ENCODE data around the gene NRBP1.
A peak's percentile ranks its signal among the peaks of the same experiment; 100 is the strongest.

Gene NRBP1

DNA sequence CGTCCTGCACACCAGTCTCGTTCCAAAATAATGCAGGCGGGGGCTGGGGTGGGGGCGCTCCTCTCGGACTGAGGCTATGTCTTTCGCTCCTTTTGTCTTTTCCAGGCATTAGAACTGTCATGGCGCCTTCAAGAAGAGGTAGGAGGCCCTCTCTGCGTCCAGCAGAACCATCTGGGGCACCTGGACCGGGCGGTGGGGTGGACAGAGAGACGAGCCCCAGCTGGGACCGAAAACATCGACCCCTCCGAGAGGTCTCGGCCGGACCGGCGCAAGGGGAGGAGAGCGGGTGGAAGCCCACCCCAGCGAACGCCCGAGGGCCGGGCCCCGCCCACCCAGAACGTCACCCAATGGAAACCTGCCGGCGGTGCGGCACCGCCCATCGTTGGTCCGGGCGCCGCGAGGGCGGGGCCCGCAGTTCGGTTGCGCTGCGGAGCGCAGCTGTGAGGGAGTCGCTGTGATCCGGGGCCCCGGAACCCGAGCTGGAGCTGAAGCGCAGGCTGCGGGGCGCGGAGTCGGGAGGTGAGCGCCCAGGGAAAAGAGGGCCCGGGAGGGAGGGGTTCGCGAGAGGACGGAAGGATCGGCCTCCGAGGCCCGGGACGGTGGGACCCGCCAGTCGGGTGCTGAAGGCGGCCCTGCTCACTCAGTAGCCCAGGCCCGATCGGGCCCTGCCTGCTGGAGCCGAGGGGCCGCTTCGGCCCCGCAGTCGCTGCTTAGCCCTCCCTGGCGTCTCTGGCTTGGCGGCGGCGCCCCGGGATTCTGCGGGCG, at the start of gene NRBP1:
Gene NRBP1 (plus strand): TSS at position 419 of the 765 bp plus-strand sequence. CDS start 4,643 bp downstream, outside the sequence.
- peak; percentile 81 for DNase-seq

DNA sequence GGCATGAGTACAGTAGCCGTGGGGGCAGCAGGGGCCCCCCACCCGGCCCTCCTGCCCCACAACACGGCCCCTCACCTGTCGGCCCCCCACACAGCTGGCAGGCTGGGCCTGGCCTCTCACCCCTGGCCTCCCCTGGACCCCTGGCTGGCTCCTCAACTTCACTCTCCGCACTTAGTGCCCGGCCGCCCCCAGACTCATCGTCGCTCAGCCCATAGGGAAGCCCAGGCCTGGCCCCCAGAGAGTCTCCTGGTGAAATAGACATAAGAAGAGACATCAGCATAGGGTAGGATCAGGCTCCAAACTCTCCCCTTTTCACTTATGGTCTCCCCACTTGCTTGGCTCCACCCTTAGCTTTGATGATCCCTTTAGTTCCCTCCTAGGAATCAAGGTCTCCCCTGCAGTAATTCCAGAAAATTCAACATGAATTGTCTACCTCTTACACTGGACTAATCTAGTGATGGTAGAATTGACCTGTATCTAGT, 49.6 kb upstream of the NRBP1 start:
- no peak for DNase-seq

DNA sequence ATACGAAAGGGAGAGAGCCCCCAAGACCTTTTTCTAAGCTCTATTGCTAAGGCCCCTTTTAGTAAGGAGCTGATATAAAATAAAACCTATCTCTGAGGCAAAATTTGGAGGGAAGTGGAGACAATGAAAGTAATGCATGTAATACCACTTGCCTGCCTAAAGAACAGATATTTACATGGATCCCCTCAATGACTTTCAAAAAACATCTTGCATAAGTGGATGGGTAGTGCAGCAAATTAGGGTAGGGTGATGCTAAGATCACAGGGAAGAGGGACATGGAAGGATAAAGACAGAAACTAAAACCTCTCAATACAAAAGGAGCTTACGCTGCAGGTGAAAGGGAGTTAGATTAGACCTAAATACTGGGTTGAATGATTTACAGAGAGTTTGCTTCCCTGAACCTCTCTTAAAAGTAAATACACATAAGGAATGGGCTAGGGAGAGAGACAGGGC, 49.0 kb upstream of the NRBP1 start:
- no peak for DNase-seq

DNA sequence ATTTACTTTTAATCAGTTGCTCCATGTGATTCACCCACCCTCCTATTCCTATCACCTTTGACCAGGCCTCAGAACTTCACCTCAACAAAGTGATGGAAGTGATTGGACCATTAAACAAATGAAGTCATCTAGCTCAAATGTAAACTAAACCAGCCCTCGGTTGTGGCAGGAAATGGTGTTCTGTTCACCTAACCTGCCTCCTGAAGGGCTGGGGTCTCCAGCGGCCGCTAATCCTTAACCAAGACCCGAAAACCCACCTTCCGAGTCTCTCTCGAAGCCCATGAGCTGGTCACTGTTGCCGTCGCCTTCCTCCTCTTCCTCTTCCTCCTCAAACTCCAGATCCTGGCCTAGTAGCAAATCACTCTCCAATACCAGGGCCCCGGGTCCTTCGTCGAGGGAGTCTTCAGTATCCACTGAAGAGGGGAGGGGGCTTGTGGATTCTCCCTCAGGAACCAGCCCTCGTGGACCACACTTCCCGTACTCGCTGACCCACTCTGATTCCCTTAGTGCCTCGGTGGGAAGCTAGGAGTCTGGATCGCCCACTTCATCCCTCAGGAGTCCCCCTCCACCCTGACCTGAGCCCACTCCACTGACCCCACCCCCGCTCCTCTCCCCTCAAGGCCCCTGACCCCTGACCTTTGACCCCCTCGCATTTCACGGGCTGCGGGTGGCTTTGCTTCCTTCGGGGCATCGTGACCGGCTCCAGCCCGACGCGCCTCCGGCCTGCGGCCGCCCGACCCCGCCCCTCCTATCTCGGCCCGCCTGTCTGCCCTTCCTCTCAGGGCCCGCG, 48.4 kb upstream of the NRBP1 start:
- DNase-seq = no peak

DNA sequence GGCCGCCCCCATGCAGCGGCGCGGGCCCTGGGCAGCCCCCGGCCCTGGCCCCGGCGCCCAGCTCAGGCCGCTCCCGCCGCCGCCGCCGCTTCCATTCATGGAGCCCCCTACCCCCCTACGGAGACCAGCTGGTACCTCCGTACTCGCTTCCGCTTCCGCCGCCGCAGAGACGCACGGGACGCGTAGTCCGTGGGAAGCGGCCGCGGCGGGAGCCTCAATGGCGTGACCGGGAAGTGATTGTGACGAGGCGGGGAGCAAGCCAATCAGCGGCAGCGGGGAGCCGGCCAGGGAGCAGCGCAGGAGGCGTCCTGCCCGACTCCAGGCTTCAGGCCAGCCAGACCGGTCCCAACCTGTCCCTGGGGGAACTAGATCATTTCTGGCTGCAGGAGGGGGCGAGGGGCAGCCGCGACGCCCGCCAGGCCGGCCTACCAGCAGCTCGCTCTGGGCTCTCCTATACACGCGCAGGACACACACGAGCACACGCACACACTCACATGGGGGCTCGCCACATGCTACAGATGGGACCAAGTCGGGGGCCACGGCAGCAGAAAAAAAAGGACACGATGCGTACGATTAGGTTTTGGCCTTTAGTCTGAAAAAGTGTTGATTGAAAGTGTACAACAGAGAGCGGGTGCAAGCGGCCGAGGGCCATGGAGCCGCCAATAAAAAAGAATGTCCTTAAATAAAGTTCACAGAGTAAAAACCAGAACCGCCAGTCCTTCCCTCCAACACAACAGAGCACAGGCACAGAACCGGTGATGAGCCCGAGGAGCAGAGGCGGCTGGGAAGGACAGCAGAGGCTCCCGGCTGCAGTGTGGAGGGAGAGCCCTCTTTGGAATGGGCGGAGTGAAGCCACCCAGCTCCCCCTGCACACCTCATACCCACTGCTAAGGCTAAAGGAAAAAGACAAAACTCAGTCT, 47.5 kb upstream of the NRBP1 start, which contains the start of gene ZNF513:
Gene ZNF513 (minus strand): TSS at position 109 of the 920 bp plus-strand sequence. CDS start 208 bp downstream, outside the sequence.
- DNase-seq = peak; percentile 89

DNA sequence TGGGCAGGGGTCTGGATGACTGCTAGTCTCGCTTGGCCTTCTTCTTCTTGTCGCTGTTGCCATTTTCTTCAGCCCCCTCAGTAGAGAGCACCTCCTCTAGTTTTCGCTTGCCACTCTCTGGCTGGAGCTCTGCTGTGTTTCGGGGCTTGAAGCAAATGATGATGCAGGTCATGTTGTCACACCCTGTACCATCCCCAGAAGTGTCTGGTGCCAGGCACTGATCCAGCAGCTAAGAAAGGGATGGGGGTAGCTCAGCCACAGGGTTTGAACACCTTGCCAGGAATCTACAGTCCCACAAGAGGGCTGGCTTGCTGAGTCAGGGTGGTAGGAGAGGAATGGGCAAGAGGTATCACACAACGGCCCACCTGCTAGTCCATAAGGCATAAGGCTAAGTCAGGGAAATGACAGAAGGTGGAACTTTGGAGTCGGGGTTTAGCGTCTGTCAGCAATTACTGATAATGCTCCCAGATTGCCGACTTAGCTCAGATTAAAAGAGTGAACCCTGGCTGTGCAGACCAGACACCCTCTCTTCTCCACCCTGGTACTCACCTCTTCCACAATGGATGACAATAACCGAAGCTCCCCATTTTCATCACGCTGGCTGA, 46.8 kb upstream of the NRBP1 start:
- DNase-seq = no peak

DNA sequence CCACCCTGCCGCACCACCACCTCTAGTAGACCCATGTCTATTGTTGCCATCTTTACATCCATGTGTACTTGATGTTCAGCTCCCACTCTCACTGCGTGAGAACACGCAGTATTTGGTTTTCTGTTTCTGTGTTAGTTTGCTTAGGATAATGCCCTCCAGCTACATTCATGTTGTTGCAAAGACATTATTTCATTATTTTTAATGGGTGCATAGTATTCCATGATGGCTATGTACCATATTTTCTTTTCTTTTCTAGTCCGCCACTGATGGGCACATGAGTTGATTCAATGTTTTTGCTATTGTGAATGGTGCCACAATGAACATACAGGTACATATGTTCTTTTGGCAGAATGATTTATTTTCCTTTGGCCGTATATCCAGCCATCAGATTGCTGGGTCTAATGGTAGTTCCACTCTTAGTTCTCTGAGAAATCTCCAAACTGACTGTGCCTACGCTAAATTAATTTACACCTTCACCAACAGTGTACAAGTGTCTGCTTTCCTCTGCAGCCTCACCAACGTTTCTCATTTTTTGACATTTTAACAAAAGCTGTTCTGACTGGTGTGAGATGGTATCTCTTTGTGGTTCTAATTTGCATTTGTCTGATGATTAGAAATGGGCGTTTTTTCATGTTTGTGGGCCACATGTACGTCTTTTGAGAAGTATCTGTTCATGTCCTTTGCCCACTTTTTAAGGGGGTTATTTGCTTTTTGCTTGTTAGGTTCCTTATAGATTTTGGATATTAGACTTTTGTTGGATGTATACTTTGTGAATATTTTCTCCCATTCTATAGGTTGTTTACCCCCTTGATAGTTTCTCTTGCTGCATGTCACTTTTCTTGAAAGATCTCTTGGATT, 37.4 kb upstream of the NRBP1 start:
- DNase-seq = no peak

DNA sequence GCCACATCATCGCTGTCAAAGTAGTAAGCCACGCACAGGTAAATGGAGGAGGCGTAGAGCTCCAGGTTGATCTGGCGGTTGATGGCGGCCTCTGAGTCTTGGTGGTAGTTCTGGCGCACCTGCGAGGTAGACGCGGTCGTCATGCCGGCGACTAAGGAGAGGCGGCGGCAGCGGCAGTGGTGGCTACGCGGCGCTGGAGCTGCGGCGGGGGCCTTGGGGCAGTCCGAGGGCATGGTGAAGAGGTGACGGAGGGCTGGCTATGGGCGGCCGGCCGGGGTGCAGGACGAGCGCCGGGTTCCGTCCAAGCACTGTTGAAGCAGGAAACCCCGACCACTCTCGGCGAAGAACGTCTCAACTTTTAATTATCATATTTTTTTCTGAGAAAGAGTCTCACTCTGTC, 35.2 kb upstream of the NRBP1 start:
- no peak for DNase-seq

DNA sequence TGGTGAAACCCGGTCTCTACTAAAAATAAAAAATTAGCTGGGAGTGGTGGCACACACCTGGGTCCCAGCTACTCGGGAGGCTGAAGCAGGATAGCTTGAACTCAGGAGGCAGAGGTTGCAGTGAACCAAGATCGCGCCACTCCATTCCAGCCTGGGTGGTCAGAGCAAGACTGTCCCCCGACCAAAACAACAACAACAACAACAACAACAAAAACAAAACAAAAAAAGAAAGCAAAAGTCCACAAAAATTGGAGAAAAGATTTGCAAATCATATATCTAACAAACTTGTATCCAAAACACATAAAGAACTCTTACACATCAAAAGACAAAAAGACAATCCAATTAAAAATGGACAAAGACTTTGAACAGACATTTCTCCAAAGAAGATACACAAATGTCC, 29.5 kb upstream of the NRBP1 start:
- DNase-seq = no peak

DNA sequence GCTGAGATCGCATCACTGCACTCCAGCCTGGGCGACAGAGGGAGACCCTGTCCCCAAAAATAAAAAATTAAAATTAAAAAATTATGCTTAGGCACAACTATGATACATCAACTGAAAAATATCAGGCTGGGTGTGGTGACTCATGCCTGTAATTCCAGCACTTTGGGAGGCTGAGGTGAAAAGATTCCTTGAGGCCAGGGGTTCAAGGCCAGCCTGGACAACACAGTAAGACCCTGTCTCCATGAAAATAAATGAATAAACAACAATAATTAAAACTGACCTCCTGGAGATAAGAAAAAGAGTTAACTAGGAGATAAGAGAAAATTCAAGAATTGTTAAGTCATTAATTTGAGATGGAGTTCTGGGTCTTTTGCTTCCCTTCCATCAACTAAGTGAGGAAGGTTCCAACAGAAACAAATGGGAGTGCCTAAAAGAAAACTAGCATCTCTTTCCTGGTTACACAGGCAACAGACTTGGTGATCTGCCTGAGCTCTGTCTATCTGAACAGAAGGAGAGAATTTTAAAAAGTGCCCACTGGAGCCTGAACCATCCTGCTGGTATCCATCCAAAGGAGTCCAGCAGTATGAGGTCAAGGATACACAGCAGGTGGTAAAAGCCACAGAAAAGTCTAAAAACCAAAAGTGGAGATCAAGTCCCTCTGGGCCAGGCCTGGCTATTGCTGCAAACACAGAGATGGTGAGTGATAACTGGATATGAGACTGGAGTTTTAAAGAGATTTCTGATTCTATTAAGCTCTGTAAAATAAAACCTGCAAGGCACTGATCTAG, 27.9 kb upstream of the NRBP1 start:
- no peak for DNase-seq

DNA sequence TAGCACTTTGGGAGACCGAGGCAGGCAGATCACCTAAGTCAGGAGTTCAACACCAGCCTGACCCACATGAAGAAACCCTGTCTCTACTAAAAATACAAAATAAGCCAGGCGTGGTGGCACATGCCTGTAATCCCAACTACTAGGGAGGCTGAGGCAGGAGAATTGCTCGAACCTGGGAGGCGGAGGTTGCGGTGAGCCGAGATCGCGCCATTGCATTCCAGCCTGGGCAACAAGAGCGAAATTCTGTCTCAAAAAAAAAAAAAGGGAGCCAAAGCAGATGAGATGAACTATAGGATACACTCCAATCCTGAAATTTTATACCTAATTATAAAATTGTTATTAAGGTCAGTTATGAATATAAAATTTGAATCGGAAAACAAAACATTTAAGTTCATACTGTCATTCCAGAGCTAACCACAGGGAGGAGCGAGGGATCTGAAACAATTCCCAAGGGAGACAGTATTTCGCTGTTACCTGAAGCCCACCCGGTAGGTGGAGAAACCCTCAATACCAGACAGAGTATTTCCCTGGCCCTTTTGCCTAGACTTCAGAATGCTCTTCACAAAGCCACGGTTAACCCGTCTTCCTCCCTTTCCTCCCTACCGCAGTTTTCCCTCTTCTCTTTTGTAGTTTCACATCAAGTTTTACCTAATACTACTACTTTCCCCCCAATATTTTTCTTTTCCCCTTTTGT, 20.5 kb upstream of the NRBP1 start:
- no peak for DNase-seq

DNA sequence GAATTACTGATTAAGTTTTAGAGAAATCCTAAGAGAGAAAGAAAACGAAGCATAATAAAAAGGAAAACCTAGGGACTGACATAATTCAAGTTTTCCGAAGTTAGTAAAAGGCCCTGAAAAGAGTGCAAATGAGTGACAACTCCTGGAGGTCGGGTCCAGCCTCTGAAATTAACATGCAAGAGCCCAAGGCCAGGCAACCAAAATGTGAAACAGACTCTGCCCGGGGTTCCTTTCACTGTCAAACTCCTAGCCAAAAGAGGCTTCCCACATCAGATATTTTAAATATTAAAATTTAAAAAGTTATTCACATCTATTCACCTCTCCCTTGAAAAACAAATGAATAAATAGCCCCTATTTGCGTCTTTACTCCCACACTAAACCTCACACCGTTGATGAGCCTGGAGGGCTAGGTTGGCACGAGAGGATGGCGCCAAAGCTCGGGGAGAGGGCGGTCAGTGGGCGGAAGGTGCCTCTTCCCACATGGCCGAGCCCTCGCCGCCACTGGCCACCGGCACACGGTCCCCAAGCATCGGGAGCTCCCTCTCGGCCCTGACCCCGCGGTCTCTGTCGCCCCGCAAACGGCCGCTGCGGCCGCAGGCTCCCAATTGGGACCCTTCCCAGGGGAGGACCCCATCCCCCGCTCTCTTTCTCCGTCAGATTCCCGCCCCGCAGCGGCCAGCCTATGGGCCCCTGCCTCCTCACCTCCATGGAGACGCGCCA, 19.7 kb upstream of the NRBP1 start:
- DNase-seq = no peak

DNA sequence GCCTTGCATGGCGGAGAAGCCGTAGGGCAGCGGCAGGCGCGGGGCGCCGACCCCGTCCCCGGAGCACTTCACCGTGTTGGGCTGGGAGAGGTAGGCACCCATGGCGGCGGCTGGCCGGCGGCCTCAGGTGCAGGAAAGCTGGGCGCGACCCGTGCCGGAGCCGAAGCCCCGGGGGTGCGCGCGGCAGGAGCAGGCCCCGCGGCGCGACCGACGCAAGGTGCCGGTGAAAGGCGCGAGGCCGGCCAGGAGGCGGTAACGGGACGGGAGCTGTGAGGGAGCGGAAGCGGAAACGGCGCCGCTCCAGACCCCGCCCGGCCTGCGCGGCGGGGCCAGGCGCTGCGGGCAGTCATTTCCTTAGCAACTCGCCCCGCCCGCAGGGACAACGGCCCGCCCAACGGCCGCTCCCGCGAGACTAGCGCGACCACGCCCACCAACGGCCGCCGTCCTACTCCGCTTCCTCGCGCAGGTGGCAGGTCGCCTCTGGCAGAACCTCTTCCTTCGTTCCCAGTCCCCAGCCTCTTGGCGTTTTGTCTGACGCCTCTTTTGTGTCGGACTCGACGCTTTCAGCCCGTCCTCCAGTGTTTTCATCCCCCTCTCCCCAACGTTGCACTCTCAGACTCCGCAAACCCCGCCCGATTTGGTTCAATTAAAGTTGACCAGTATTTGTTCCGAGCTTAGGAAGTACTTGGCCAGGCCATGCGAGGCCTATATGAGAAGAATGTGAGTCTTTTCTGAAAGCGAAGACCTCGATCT, 18.9 kb upstream of the NRBP1 start, which contains the start of gene PPM1G:
Gene PPM1G (minus strand): TSS at position 271 of the 753 bp plus-strand sequence. CDS start 169 bp downstream, at position 102.
- DNase-seq = peak; percentile 94

DNA sequence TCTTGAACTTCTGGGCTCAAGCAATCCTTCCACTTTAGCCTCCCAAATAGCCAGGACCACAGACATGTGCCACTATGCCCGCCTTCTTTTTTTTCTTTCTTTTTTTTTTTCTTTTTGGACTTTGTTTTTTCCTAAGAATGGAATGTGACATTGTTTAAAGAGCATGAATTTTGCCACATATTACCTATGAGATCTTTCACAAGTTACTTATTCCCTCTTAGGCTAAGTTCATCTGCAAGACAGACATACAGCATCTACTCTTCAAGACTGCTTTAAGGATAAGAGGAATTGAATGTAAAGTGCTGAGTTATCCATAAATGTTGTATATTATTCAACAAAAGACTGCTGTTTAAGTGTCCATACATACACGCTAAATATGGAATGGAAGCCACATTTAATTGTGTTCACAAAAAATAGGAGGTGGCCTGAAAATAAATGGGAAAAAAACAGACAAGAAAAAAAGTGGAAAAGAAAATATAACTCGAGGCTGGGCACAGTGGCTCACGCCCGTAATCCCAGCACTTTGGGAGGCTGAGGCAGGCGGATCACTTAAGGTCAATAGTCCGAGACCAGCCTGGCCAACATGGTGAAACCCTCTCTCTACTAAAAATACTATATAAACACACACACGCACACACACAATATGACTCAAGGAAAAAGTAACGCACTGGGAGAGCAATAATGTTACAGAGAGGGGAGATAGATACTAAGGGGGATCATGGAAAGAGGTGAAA, 15.8 kb upstream of the NRBP1 start:
- no peak for DNase-seq

DNA sequence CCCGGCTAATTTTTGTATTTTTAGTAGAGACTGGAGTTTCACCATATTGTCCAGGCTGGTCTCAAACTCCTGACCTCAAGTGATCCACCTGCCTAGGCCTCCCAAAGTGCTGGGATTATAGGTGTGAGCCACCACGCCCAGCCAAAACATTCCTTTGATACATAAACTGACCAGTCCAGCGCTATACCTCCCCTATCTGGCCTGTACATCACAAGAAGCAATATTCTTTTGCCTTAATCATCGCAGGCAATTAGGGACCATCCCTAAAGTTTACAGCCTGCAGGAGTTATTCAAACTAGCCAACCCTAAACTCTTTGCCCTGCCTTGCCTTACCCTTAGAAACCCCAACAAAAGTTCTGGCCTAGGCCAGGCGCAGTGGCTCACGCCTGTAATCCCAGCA, 12.3 kb upstream of the NRBP1 start:
- no peak for DNase-seq

DNA sequence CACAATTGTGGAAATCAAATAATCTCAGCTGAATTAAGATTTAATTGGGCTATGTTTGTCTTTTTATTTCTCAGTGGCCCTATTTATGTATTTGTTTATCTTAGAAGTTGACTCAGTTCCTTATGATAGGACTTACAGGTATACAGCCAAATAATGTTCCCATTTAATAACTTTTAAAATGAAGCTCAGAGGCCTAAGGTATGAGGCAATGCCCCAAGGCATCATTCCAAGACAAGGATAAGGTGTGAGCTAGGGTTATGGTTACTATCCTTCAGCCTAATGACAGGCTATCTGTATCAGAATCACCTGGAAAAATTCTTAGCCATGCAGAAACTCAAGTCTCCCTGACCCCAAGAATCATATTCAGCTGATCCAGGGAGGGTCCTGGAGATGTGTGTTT, 7.4 kb upstream of the NRBP1 start:
- no peak for DNase-seq

DNA sequence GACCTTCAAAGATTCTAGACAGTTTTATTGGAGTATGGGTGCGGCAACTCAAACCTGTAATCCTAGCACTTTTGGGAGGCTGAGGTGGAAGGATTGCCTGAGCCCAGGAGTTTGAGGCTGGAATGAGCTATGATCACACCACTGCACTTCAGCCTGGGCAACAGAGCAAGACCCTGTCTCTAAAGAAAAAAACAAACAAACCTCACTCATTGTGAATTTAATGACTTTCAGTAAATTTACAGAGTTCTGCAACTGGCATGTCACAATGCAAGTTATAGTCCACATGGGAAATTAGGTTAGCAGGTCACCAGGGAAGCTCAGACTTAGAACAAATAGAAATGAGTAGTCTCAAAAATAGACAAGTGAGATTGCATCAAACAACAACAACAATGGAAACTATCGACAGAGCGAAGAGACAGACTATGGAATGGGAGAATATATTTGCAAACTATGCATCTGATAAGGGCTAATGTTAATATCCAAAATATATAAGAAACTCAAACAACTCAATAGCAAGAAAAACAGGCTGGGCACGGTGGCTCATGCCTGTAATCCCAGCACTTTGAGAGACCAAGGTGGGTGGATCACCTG, 6.7 kb upstream of the NRBP1 start:
- no peak for DNase-seq
